HG03439 (cell line): ENCODE data around the gene NUMB.
"Not testable (repeated sequence)": the region's sequence is repeated elsewhere in the genome, so short reads cannot be mapped to it uniquely, and the experiment has no call there.

Experiments
- ATAC-seq: cut with Tn5 transposase; IDR thresholded peaks from one replicate; pipeline ENCODE4 v1.9.1; 2021; ENCODE audit warnings: mild to moderate bottlenecking, moderate library complexity; ENCODE audit not compliant: unreplicated experiment

NUMB gene

GRCh38 chr14:73368616-73369015, 89.7 kb downstream of the NUMB start:
- no peak for ATAC-seq

GRCh38 chr14:73365727-73366126, 92.6 kb downstream of the NUMB start:
- ATAC-seq = no peak

GRCh38 chr14:73364559-73364958, 93.8 kb downstream of the NUMB start:
- ATAC-seq = no peak

GRCh38 chr14:73359445-73359844, 98.9 kb downstream of the NUMB start:
- ATAC-seq = no peak

GRCh38 chr14:73358187-73358586, 100.2 kb downstream of the NUMB start:
- ATAC-seq = no peak

GRCh38 chr14:73349091-73349490, 109.3 kb downstream of the NUMB start:
- not testable (repeated sequence) for ATAC-seq

- ATAC-seq = no peak
These were observed 114.0 kb downstream of the NUMB start for GRCh38 chr14:73344319-73344718.

GRCh38 chr14:73342670-73343069, 115.7 kb downstream of the NUMB start:
- ATAC-seq = no peak

- ATAC-seq = no peak
These were observed 118.3 kb downstream of the NUMB start for GRCh38 chr14:73339846-73340595.

- no peak for ATAC-seq
These were observed 119.1 kb downstream of the NUMB start for GRCh38 chr14:73339206-73339605.

- ATAC-seq = no peak
These were observed 119.8 kb downstream of the NUMB start for GRCh38 chr14:73338551-73338950.

- ATAC-seq = no peak
These were observed 125.3 kb downstream of the NUMB start for GRCh38 chr14:73333031-73333430.

- ATAC-seq = no peak
These were observed 132.6 kb downstream of the NUMB start for GRCh38 chr14:73325630-73326299.

GRCh38 chr14:73325063-73325462, 133.3 kb downstream of the NUMB start:
- ATAC-seq = no peak

- ATAC-seq = no peak
These were observed 133.8 kb downstream of the NUMB start for GRCh38 chr14:73324533-73324932.

GRCh38 chr14:73323896-73324399, 134.4 kb downstream of the NUMB start:
- no peak for ATAC-seq

GRCh38 chr14:73313151-73313550, 145.2 kb downstream of the NUMB start:
- no peak for ATAC-seq

GRCh38 chr14:73312687-73313086, 145.7 kb downstream of the NUMB start:
- ATAC-seq = no peak

- ATAC-seq = no peak
These were observed 146.7 kb downstream of the NUMB start for GRCh38 chr14:73311708-73312030.

GRCh38 chr14:73309207-73309606, 149.1 kb downstream of the NUMB start:
- not testable (repeated sequence) for ATAC-seq

- ATAC-seq = no peak
These were observed 151.1 kb downstream of the NUMB start for GRCh38 chr14:73307261-73307660.

- no peak for ATAC-seq
These were observed 152.8 kb downstream of the NUMB start for GRCh38 chr14:73305499-73305898.
